Body of pancreas (tissue), 4 donors: ENCODE results near the gene NCOR2. TPM values are rescaled to one million over a fixed set of nuclear protein-coding genes. Genes with fewer than 3 reads are reported as not detected.

Source experiments
- ATAC-seq: fragments of 150-250 bp; one replicate; pipeline ENCODE4 v1.9.1; 2016
- DNase-seq, 4 donors: peaks; one replicate each; pipeline ENCODE4 v3.0.0-alpha.2; 2019
- H3K27ac ChIP-seq, 4 donors: fragments of 200-600 bp; sonication (generic); 1 replicate in 3 of 4; 2 replicates in 1 of 4; pipeline versions ENCODE4 v1.5.1 to v1.6.1; 2016 to 2019; ENCODE audit warnings: mild to moderate bottlenecking in 1 of 4, mixed read lengths in 1 of 4, moderate library complexity in 1 of 4
- H3K27me3 ChIP-seq, 2 donors: fragments of 200-600 bp; sonication (generic); one replicate each; pipeline ENCODE4 v1.6.0; 2016; ENCODE audit warnings: mild to moderate bottlenecking in 1 of 2
- H3K36me3 ChIP-seq, 2 donors: fragments of 200-600 bp; sonication (generic); replicated peaks in 1 of 2; 2 replicates each; pipeline ENCODE4 v1.5.1; 2016; ENCODE audit warnings: low read depth in 2 of 2; ENCODE audit not compliant: insufficient read depth in 1 of 2
- H3K4me1 ChIP-seq: fragments of 200-600 bp; sonication (generic); one replicate; pipeline ENCODE4 v1.6.0; 2016
- H3K4me3 ChIP-seq, 2 donors: fragments of 200-600 bp; sonication (generic); 1 replicate in 1 of 2; 2 replicates in 1 of 2; pipeline ENCODE4 v1.5.1; 2016 to 2019
- H3K9me3 ChIP-seq, 3 donors: fragments of 200-600 bp; sonication (generic); 1 replicate in 2 of 3; 2 replicates in 1 of 3; pipeline ENCODE4 v1.5.1; 2016
- POLR2A ChIP-seq, 3 donors: fragments of 450-650 bp; IDR thresholded peaks; one replicate each; pipeline ENCODE4 v1.6.1; 2016; ENCODE audit warnings: antibody characterized with exemption in 3 of 3, mild to moderate bottlenecking in 2 of 3
- WGBS, 2 donors: methylation state at CpG; one replicate each; pipeline ENCODE4 v1.1.5; 2017; 5-methylcytosine and 5-hydroxymethylcytosine counted together
- intact Hi-C: fragments of 100-400 bp; cut with DNase I; formaldehyde crosslinking; loops from one replicate; pipeline ENCODE4 v1.15.1; 2023
- total RNA-seq, 2 donors: library from RNA; depleted of rRNA; stranded (reverse); fragments of >200 nt; gene quantifications; one replicate each; pipeline ENCODE4 v1.1.0, GENCODE V29; 2016
- TF ChIP-seq, protein P1 (sequence below), 7 experiments: fragments of 450-650 bp in 4 of 7; fragments of 200-600 bp in 3 of 7; sonication (generic) in 3 of 7; IDR thresholded peaks; one replicate each; pipeline ENCODE4 v1.5.1; 2016 to 2019; ENCODE audit warnings: antibody characterized with exemption in 7 of 7

NCOR2 gene
- total RNA-seq, 2 donors from 2014 or later: 53.7 to 397 TPM

DNA sequence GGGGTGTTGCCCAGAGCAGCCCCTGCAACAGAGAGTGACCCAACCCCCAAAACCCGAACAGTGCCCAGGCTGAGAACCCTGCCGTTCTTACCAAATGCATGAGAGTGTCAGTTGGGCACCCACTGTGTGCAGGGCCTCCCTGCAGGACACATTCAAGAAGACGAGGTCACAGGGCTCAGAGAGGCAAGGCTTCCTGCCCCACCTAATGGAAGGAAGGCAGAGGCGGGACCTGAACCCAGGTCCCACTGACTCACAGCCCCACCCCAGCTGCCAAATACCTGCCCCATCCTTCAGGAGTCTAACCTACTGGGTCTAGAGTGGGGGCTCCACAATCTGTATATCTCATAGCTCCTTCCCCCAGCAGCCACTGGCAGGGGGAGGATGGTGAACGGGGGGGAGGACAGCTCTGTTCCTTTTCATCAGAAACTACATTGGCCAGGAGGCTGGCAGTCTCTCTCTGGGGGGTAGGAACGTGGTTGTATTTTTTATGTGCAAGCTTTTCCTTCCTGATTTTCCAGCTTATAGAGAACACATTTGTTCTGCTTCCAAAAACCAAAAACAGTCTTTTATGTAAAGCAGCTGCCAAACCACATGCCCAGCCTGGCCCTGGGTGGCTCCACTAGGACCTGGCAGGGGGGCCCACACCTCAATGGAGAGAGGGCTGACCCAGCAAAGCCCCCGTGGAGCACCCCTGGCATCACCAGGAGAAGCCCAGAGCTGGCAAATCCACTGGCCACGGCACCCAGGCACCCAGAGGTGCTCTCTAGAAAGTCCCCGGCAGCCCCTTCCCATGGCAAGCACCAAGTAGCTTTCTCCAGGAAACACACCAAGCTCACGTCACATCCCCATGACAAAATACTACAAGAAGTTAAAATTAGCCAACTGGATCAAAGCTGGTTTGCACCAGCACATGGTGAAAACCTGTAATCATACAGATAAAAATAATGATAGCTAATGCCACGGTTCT lies 17.0 kb downstream of the NCOR2 start:
- Histone ChIP-seq H3K4me1 (peaks cover 55% of the 10 kb centered on the region), H3K27me3 (no peaks in the 10 kb centered on the region), H3K4me3 (no peak overlapping the region), H3K36me3 (no peaks in the 10 kb centered on the region), H3K27ac (peak overlapping the region in 3 of 4 donors; percentile 59 to 82 (median 72)), H3K9me3 (no peaks in the 10 kb centered on the region)
- 44 to 57% methylated on average over 8 to 11 of the region's 11 CpGs for WGBS, 2 donors
- TF ChIP-seq, protein P1, sequence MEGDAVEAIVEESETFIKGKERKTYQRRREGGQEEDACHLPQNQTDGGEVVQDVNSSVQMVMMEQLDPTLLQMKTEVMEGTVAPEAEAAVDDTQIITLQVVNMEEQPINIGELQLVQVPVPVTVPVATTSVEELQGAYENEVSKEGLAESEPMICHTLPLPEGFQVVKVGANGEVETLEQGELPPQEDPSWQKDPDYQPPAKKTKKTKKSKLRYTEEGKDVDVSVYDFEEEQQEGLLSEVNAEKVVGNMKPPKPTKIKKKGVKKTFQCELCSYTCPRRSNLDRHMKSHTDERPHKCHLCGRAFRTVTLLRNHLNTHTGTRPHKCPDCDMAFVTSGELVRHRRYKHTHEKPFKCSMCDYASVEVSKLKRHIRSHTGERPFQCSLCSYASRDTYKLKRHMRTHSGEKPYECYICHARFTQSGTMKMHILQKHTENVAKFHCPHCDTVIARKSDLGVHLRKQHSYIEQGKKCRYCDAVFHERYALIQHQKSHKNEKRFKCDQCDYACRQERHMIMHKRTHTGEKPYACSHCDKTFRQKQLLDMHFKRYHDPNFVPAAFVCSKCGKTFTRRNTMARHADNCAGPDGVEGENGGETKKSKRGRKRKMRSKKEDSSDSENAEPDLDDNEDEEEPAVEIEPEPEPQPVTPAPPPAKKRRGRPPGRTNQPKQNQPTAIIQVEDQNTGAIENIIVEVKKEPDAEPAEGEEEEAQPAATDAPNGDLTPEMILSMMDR (IDR thresholded peaks at IDR 0.05): no peak
- ATAC-seq (peak; percentile 24), DNase-seq (no peak)
- intact Hi-C loops: no loop called here

DNA sequence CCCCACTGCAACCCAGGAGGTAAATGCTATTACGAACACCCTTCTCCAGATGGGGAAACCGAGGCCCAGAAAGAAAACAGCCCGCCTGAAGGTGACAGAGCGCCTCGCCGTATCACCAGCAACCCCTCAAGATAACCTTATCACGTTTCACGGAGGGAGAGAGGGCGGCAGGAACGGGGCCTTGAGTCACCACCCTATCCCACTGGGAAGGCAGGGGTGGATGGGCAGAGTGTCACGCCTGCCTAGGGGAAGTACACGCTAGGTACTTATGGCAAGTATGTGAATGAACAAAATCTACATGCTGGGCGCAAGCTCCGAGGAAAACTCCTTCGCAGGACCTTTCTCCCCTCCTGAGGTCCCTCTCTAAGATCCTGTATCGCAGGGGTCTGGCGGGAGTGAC lies 17.8 kb downstream of the NCOR2 start:
- WGBS, 2 donors: 72 to 79% methylated on average over 13 to 16 of the region's 17 CpGs
- H3K9me3 ChIP-seq: no peaks in the 10 kb centered on the region
- no peaks in the 10 kb centered on the region for H3K27me3 ChIP-seq
- H3K36me3 ChIP-seq: no peaks in the 10 kb centered on the region
- H3K4me1 ChIP-seq: peaks cover 54% of the 10 kb centered on the region
- peak overlapping the region in 3 of 4 donors; percentile 59 to 82 (median 72) for H3K27ac ChIP-seq
- no peak for TF ChIP-seq POLR2A (IDR thresholded peaks at IDR 0.05)
- TF ChIP-seq, protein P1 (IDR thresholded peaks at IDR 0.05): no peak
- ATAC-seq: no peak
- intact Hi-C loops: no loop called here
- no peak overlapping the region for H3K4me3 ChIP-seq
- DNase-seq: no peak

DNA sequence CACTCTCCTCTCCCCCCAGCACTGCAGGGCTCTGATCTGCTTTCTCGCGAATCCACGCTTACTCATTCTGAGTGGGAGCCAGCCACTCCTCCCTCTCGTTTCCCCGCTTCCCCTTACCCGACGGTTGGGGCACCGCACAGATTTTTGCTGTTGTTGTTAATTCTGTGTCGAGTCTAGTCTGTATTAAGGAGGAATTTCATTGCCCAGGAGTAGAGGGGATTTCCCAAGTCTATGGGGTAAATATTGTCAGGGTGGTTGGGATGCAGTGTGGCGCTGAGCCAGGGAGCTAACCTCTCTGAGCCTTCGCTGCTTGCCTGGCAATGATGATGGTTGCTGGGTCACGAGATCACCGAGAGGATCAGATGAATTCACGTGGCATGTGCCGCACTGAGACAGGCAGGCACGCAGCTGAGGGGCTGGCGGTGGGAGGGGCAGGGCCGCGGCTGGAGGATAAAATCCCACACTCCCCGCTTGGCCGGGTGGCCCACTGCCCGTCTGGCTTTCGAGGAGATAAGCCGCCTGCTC lies 18.5 kb downstream of the NCOR2 start:
- WGBS, 2 donors: 50 to 52% methylated on average over 14 to 24 of the region's 24 CpGs
- H3K27ac ChIP-seq: peak overlapping the region in 3 of 4 donors; percentile 59 to 82 (median 72)
- no peaks in the 10 kb centered on the region for H3K36me3 ChIP-seq
- no peak overlapping the region for H3K4me3 ChIP-seq
- ATAC-seq (peak; percentile 66), DNase-seq (peak; percentile 42 to 68 (median 58))
- no peak for TF ChIP-seq POLR2A (IDR thresholded peaks at IDR 0.05)
- TF ChIP-seq, protein P1 (IDR thresholded peaks at IDR 0.05): no peak
- no peaks in the 10 kb centered on the region for H3K27me3 ChIP-seq
- peaks cover 55% of the 10 kb centered on the region for H3K4me1 ChIP-seq
- H3K9me3 ChIP-seq: no peaks in the 10 kb centered on the region
- intact Hi-C loops: no loop called here

DNA sequence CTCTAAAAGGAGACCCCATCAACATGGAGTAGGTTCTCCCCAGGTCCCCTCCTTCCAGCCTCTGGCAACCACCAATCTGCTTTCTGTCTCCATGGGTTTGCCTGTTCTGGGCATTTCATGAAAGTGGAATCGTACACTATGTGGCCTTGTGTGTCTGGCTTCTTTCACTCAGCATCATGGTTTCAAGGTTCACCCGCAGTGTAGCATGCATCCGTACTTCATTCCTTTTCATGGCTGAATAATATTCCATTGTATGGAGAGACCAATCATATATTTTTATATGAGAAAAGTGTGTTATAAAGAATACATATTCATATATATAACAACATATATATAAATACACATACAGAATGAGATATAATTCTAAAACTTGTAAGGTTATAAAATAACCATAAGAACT lies 19.8 kb downstream of the NCOR2 start:
- no peaks in the 10 kb centered on the region for H3K27me3 ChIP-seq
- no peaks in the 10 kb centered on the region for H3K9me3 ChIP-seq
- no peaks in the 10 kb centered on the region for H3K36me3 ChIP-seq
- ATAC-seq: no peak
- no peak overlapping the region for H3K4me3 ChIP-seq
- 93 to 99% methylated on average over 3 of the region's 3 CpGs for WGBS, 2 donors
- intact Hi-C loops: no loop called here
- DNase-seq: no peak
- TF ChIP-seq, protein P1 (IDR thresholded peaks at IDR 0.05): no peak
- no peak for TF ChIP-seq POLR2A (IDR thresholded peaks at IDR 0.05)
- H3K4me1 ChIP-seq: peaks cover 66% of the 10 kb centered on the region
- H3K27ac ChIP-seq: no peak overlapping the region
